K562 (cell line): ENCODE measurements around the gene BNC2. TPM values are rescaled to one million over a fixed set of nuclear protein-coding genes. Genes with fewer than 3 reads are reported as not detected.

Experiments
- ATAC-seq: fragments of 200-7000 bp; cut with Tn5 transposase; 3 replicates; pipeline ENCODE4 v1.9.1; 2020; ENCODE audit warnings: moderate library complexity
- BruUV-seq: library from RNA; stranded (reverse); fragments of 400-500 nt; replicated peaks from 2 replicates; lab custom pipeline; 2021; lab: Mats Ljungman, UMichigan
- CTCF ChIA-PET: fragments of 300-600 bp; formaldehyde crosslinking; extraction: SDS; loops from one replicate; lab custom pipeline; 2021; ENCODE audit warnings: low intra/inter-chr PET ratio; lab: Yijun Ruan, JAX
- POLR2A ChIA-PET: fragments of 300-600, 350-650 bp; sonication (Branson Sonifier 250); formaldehyde crosslinking; extraction: SDS; loops from one replicate; lab custom pipeline; 2021; ENCODE audit warnings: antibody characterized with exemption, inconsistent platforms; lab: Yijun Ruan, JAX
- DNase-seq, 4 experiments: peaks; one replicate each; pipeline versions ENCODE4 v3.0.0 to v3.0.0-alpha.2; 2011 to 2018; ENCODE audit warnings: low spot score in 3 of 4, mixed read lengths in 3 of 4; ENCODE audit errors: extremely low read depth in 1 of 4
- FAIRE-seq: peaks from 2 replicates; lab custom pipeline; 2011; peaks lifted over from hg19 to GRCh38; lab: Jason Lieb, UNC
- H2AFZ ChIP-seq: 2 replicates; pipeline ENCODE4 v1.6.0; 2011; ENCODE audit warnings: low read depth, low read length, control low read depth, inconsistent platforms
- H3K27ac ChIP-seq: fragments of 200-600 bp; 3 replicates; pipeline ENCODE4 v1.8.0; 2011; ENCODE audit warnings: low read depth, mild to moderate bottlenecking, control low read depth, inconsistent platforms, low read length, moderate library complexity, mixed read lengths; ENCODE audit errors: extremely low read depth
- H3K27me3 ChIP-seq, 2 experiments: fragments of 300-600 bp in 1 of 2; 2 replicates in 1 of 2; 3 replicates in 1 of 2; pipeline versions ENCODE4 v1.6.0 to v1.8.0; 2011; ENCODE audit warnings: inconsistent platforms in 2 of 2, low read length in 2 of 2, mild to moderate bottlenecking in 1 of 2, mixed read lengths in 1 of 2, moderate library complexity in 1 of 2; ENCODE audit not compliant: control insufficient read depth in 2 of 2, insufficient read depth in 2 of 2
- H3K36me3 ChIP-seq: fragments of 300-600 bp; 3 replicates; pipeline ENCODE4 v1.8.0; 2011; ENCODE audit warnings: mild to moderate bottlenecking, low read length, inconsistent platforms; ENCODE audit not compliant: control insufficient read depth, insufficient read depth
- H3K4me1 ChIP-seq, 2 experiments: fragments of 200-600 bp in 1 of 2; replicated peaks in 1 of 2; 2 replicates in 1 of 2; 3 replicates in 1 of 2; pipeline versions ENCODE4 v1.5.1 to v1.8.0; 2011; ENCODE audit warnings: inconsistent platforms in 2 of 2, low read length in 2 of 2, mild to moderate bottlenecking in 1 of 2, mixed read lengths in 1 of 2, moderate library complexity in 1 of 2; ENCODE audit not compliant: control insufficient read depth in 2 of 2, insufficient read depth in 2 of 2
- H3K4me2 ChIP-seq: 2 replicates; pipeline ENCODE4 v1.6.1; 2011; ENCODE audit warnings: low read length, control low read depth, inconsistent platforms, mixed read lengths; ENCODE audit not compliant: insufficient read depth
- H3K4me3 ChIP-seq: fragments of 200-600 bp; sonication (generic), shearing (Covaris generic); 2 replicates; pipeline ENCODE4 v1.5.1; 2016; ENCODE audit warnings: control low read depth, inconsistent platforms
- H3K79me2 ChIP-seq: fragments of 200-600 bp; 3 replicates; pipeline ENCODE4 v1.8.0; 2011; ENCODE audit warnings: low read length, inconsistent platforms; ENCODE audit not compliant: control insufficient read depth, insufficient read depth
- H3K9ac ChIP-seq, 2 experiments: 2 replicates each; pipeline versions ENCODE4 v1.6.0 to v1.6.1; 2011; ENCODE audit warnings: low read depth in 2 of 2, low read length in 2 of 2, control low read depth in 1 of 2, inconsistent platforms in 1 of 2, mild to moderate bottlenecking in 1 of 2, mixed read lengths in 1 of 2; ENCODE audit not compliant: insufficient read depth in 1 of 2
- H3K9me1 ChIP-seq: one replicate; pipeline ENCODE4 v1.6.0; 2011; ENCODE audit warnings: inconsistent platforms, mild to moderate bottlenecking, low read length, moderate library complexity; ENCODE audit not compliant: control insufficient read depth, insufficient read depth
- H3K9me3 ChIP-seq: replicated peaks from 2 replicates; pipeline ENCODE4 v1.5.1; 2011; ENCODE audit warnings: low read depth, low read length, inconsistent platforms; ENCODE audit not compliant: control insufficient read depth, insufficient read depth
- H4K20me1 ChIP-seq: replicated peaks from 2 replicates; pipeline ENCODE4 v1.6.1; 2011; ENCODE audit warnings: low read length, inconsistent platforms, mixed read lengths; ENCODE audit not compliant: control insufficient read depth, insufficient read depth
- CHAMP1 ChIP-seq: fragments of 450-650 bp; IDR thresholded peaks from 2 replicates; pipeline ENCODE4 v1.6.1; 2016; ENCODE audit warnings: mild to moderate bottlenecking
- EGR1 ChIP-seq: fragments of 450-650 bp; conservative IDR thresholded peaks from 2 replicates; pipeline ENCODE4 v1.6.1; 2017; ENCODE audit warnings: mild to moderate bottlenecking
- FOSL1 ChIP-seq: fragments of 200-800 bp; sonication (Bioruptor generic); conservative IDR thresholded peaks from 2 replicates; pipeline ENCODE4 v1.6.1; 2016; ENCODE audit warnings: missing genetic modification characterization, missing compliant biosample characterization
- FOXK1 ChIP-seq: sonication (generic); formaldehyde crosslinking; IDR thresholded peaks from 2 replicates; pipeline ENCODE4 v1.8.0; 2022; ENCODE audit warnings: missing genetic modification reagents, mild to moderate bottlenecking, borderline replicate concordance
- GABPA ChIP-seq: fragments of 200-800 bp; sonication (Bioruptor generic); conservative IDR thresholded peaks from 2 replicates; pipeline ENCODE4 v1.6.1; 2016; ENCODE audit warnings: low read depth, missing genetic modification characterization, missing compliant biosample characterization
- MAZ ChIP-seq, 2 experiments: fragments of 450-650 bp in 1 of 2; sonication (generic) in 1 of 2; formaldehyde crosslinking; IDR thresholded peaks in 1 of 2; conservative IDR thresholded peaks in 1 of 2; 2 replicates each; pipeline versions ENCODE4 v1.4.0 to v1.5.0; 2020; ENCODE audit warnings: mild to moderate bottlenecking in 1 of 2, missing genetic modification reagents in 1 of 2
- MCM5 ChIP-seq: fragments of 450-650 bp; IDR thresholded peaks from 2 replicates; pipeline ENCODE4 v1.6.1; 2016; ENCODE audit warnings: low read depth
- SNIP1 ChIP-seq: fragments of 450-650 bp; IDR thresholded peaks from 2 replicates; pipeline ENCODE4 v1.7.1; 2017; ENCODE audit warnings: low read depth, mild to moderate bottlenecking
- STAG1 ChIP-seq: sonication (generic); formaldehyde crosslinking; IDR thresholded peaks from 2 replicates; pipeline ENCODE4 v1.5.0; 2020; ENCODE audit warnings: missing genetic modification reagents, borderline replicate concordance
- ZBTB49 ChIP-seq: sonication (generic); formaldehyde crosslinking; IDR thresholded peaks from 2 replicates; pipeline ENCODE4 v1.8.0; 2022; ENCODE audit warnings: missing genetic modification reagents, mild to moderate bottlenecking, borderline replicate concordance
- ZC3H8 ChIP-seq: fragments of 450-650 bp; IDR thresholded peaks from 2 replicates; pipeline ENCODE4 v1.6.1; 2017
- ZFP36 ChIP-seq: fragments of 150-350 bp; IDR thresholded peaks from 2 replicates; pipeline ENCODE4 v1.6.1; 2018; ENCODE audit warnings: low read length, low read depth; ENCODE audit not compliant: partially characterized antibody
- ZKSCAN1 ChIP-seq: fragments of 150-350 bp; IDR thresholded peaks from 2 replicates; pipeline ENCODE4 v1.6.1; 2016; ENCODE audit warnings: low read depth, low read length
- ZNF280B ChIP-seq: fragments of 250-450 bp; sonication (Bioruptor Pico); IDR thresholded peaks from 2 replicates; pipeline ENCODE4 v1.5.1; 2021; ENCODE audit warnings: mild to moderate bottlenecking
- ZNF717 ChIP-seq: fragments of 250-450 bp; sonication (Bioruptor Pico); IDR thresholded peaks from 2 replicates; pipeline ENCODE4 v1.5.0; 2021
- WGBS: fragments of 100-300 bp; shearing (Covaris generic); methylation state at CpG from one replicate; pipeline ENCODE4 v1.1.6; 2016; ENCODE audit warnings: low coverage, mixed read lengths; ENCODE audit not compliant: insufficient coverage; ENCODE audit errors: missing lambda C conversion rate; 5-methylcytosine and 5-hydroxymethylcytosine counted together
- in situ Hi-C: fragments of 300-500 bp; cut with MboI; formaldehyde crosslinking; loops from 4 replicates; pipeline ENCODE4 v1.15.0; 2018; ENCODE audit warnings: inconsistent platforms, mixed read lengths
- intact Hi-C: fragments of 100-400 bp; cut with micrococcal nuclease; formaldehyde crosslinking; loops from 2 replicates; pipeline ENCODE4 v1.14.2; 2022
- polyA plus RNA-seq, 8 experiments: library from polyadenylated mRNA; depleted of rRNA in 4 of 8; stranded (reverse) in 5 of 8; unstranded in 3 of 8; fragments of >200 nt; fragmentation: Nextera tagmentation in 2 of 8; fragmentation: Illumina TruSeq in 1 of 8; extraction: Ambion mirVana in 2 of 8; extraction: Trizol in 1 of 8; gene quantifications; 2 replicates each; pipeline versions ENCODE4 v1.2.1 to v1.2.3, GENCODE V29; 2011 to 2014; ENCODE audit warnings: inconsistent platforms in 1 of 8, missing spikeins in 1 of 8
- total RNA-seq, 7 experiments: library from RNA; depleted of rRNA in 6 of 7; stranded (reverse); fragments of >200 nt in 6 of 7; fragmentation: Illumina TruSeq in 2 of 7; extraction: Trizol in 2 of 7; gene quantifications; 2 replicates each; pipeline versions ENCODE4 v1.2.1 to v1.2.3, GENCODE V29; 2011 to 2021; ENCODE audit warnings: low replicate concordance in 1 of 7

Gene BNC2
- total and polyA plus RNA-seq, 9 of the 15 experiments (the other 6 are each of a cell fraction or from before 2014, with no cell fraction given), result not detected

- TF ChIP-seq EGR1, result no peak
- TF ChIP-seq ZFP36, result no peak
- no peak for TF ChIP-seq STAG1 (CRISPR knock-in tag)
- TF ChIP-seq CHAMP1, result no peak
- TF ChIP-seq MCM5, result no peak
- no peak for TF ChIP-seq ZBTB49 (CRISPR knock-in tag)
- TF ChIP-seq FOXK1, result no peak
- no peak for TF ChIP-seq ZNF280B (CRISPR knock-in tag)
- TF ChIP-seq GABPA, result no peak
- no peak for TF ChIP-seq ZNF717 (CRISPR knock-in tag)
- TF ChIP-seq MAZ (CRISPR knock-in tag; conservative IDR thresholded peaks at IDR 0.05 in 1 of 2, IDR thresholded peaks at IDR 0.05 in 1 of 2), result no peak
- no peak for TF ChIP-seq ZKSCAN1
- TF ChIP-seq ZC3H8, result no peak
- no peak for TF ChIP-seq FOSL1 (tag)
- TF ChIP-seq SNIP1, result no peak
- POLR2A ChIA-PET, result no interaction called here
- no TSS peak for BruUV-seq
- H2AFZ ChIP-seq, result no peak overlapping the region
- no peak overlapping the region for H3K4me2 ChIP-seq
- H3K27me3 ChIP-seq, result no peaks in the 10 kb centered on the region
- CTCF ChIA-PET, result no interaction called here
- no peaks in the 10 kb centered on the region for H4K20me1 ChIP-seq
- H3K79me2 ChIP-seq, result no peaks in the 10 kb centered on the region
- intact Hi-C loops (no loop called here), in situ Hi-C loops (no loop called here)
- DNase-seq (no peak), ATAC-seq (no peak), FAIRE-seq (no peak)
- no peak overlapping the region for H3K27ac ChIP-seq
- H3K4me3 ChIP-seq, result no peak overlapping the region
- H3K9me1 ChIP-seq, result no peaks in the 10 kb centered on the region
- no peaks in the 10 kb centered on the region for H3K4me1 ChIP-seq
- H3K36me3 ChIP-seq, result no peaks in the 10 kb centered on the region
- no peaks in the 10 kb centered on the region for H3K9me3 ChIP-seq
- 0% methylated on average over 2 of the region's 2 CpGs for WGBS
- H3K9ac ChIP-seq, result no peak overlapping the region
These were observed 117.9 kb downstream of the BNC2 start for GRCh38 chr9:16752601-16753000.
